Measurements from ENCODE around the gene LTO1.
"Not testable (repeated sequence)": the region's sequence is repeated elsewhere in the genome, so short reads cannot be mapped to it uniquely, and the experiment has no call there.

The LTO1 gene

GRCh38 chr11:69700278-69701140 is 25.4 kb upstream of the LTO1 start:
- DNase-seq, result no peak

GRCh38 chr11:69699213-69699612 is 24.1 kb upstream of the LTO1 start:
- DNase-seq, result no peak

DNA sequence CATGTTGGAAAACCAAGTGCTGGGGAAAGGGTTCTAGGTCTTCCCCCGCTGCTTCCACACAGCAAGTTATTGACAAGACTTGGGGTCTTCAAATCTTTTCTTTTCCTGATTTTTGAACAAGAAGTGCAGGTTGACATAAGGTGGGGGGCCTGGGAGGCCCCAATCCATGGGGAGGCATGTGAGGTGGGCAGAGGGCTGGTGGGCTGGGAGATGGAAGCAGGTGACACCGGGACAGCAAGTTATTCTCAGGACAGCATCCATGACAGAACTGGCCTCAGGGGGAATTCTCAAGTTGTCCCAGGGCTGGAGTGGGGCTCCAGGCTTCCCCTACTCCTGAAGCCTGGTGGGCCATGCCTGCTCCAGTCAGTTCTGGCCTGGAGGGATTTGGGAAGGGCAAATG is 23.2 kb upstream of the LTO1 start:
- no peak for DNase-seq

DNA sequence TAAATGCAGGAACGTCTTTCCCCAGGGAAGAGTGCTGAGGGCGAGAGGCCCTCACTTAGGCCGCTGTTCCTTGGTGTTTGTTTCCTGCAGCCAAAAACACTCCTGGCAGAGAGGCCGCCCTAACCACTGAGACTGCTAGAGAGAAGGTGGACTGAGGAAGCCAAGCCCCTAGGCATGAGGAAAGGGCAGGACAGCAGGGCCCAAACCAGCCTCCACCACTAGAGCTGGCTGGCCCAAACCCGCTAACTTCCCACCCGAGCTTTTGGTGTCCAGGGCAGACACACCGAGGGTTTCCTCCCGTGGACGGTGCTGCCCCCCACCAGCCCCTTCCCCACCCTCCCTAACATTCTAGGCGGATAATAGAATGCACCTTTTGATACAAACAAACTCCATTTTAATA is 22.7 kb upstream of the LTO1 start:
- no peak for DNase-seq

- no peak for DNase-seq
These were observed 22.3 kb upstream of the LTO1 start for GRCh38 chr11:69697469-69697843.

DNA sequence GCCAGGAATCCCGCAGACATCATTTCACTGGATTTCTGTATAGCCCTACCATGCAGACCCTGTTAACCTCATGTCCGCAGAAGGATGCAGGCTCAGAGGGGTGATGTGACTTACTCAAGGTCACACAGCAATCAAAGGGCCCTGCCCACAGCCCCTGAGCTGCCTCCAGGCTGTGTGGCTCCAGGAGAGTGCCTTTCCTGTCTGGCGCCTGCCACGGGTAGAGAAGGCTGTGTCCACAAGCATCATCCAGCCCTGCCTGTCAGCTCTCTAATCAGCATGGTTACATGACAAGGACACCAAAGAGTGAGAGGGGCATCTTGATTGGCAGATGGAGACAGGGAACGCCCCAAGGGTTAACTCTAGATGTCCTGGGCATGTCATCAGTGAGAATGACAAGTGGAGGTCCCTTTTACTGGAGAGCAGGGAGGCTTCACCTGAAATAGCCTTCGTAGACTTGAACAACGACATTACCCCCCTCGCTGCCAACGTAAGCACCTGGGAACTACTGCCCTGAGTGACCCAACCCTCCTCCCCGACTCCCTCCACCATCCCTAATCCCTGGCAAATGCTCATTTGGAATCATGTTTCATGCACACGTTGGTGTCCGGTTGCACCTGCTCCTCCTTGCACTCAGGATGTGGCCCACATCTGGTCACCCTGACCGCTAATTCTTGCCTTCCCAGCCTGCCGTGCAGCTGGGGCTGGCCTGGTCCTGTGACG is 21.8 kb upstream of the LTO1 start:
- no peak for DNase-seq

- DNase-seq, result not testable (repeated sequence)
These were observed 20.8 kb upstream of the LTO1 start for GRCh38 chr11:69695995-69696394.

GRCh38 chr11:69695581-69695980 is 20.4 kb upstream of the LTO1 start:
- DNase-seq, result no peak

GRCh38 chr11:69694781-69695180 is 19.6 kb upstream of the LTO1 start:
- DNase-seq, result no peak

GRCh38 chr11:69692422-69692821 is 17.3 kb upstream of the LTO1 start:
- DNase-seq, result no peak

DNA sequence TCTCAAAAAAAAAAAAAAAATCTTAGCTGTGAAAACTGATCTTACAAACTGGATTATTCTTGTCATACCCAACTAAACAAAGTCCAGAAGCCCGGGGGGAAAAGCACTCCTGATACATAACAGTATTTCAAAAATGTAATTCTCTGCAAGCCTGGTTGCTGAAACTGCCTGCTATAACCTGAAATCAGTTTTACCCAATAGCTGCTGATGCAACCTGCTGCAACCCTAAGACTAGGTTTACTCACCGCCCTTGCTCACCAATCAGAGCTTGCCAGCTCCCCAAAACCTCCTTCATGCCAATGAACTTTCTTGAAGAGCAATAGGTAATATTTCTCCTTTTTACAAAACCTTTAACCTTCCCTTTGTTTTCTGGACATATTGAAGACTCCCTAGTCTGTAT is 16.3 kb upstream of the LTO1 start:
- no peak for DNase-seq

DNA sequence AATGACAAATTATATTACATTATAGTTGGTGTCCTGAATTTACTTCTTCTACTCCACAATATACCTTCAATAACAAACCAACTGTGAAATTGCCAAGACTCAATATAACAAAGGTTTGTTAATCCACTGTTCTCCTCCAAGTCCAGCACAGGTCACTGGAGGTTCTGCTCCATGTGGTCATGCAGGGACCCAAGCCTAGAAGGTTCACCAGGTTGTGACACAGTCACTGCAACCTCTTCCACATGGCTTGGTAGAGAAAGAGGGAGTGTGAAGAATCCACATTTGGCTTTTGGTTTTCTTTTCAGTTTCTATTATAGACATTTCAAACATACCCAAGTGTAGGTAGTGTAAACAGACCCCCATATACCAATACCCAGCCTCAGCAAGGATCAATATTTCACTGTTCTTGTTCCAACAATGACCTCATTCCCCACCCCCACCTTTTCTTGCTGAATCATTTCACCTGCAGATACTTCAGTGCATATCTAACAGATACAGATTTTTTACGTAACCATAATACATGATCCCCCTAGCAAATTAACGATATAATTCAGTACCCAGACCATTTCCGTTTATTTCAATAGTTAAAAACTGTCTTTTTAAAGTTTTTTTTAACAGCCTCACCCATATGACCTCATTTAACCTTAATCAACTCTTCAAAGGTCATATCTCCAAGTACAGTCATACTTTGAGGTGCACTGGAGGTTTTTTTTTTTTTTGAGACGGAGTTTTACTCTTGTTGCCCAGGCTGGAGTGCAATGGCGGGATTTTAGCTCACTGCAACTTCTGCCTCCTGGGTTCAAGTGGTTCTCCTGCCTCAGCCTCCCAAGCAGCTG is 14.5 kb upstream of the LTO1 start:
- no peak for DNase-seq

DNA sequence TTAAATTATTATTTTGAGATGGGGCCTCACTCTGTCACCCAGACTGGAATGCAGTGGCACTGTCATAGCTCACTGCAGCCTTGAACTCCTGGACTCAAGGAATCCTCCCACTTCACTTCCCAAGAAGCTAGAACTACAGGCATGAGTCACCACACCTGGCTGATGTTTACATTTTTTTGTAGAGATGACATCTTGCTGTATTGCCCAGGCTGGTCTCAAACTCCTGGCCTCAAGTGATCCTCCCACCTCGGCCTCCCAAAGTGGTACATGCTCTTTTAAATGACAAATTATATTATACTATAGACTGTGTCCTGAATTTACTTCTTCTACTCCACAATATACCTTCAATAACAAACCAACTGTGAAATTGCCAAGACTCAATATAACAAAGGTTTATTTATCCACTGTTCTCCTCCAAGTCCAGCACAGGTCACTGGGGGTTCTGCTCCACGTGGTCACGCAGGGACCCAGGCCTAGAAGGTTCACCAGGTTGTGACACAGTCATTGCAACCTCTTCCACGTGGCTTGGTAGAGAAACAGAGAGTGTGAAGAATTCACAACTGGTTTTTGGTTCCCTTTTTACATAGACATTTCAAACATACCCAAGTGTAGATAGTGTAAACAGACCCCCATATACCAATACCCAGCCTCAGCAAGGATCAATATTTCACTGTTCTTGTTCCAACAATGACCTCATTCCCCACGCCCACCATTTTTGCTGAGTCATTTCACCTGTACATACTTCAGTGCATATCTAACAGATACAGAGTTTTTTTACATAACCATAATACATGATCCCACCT is 13.0 kb upstream of the LTO1 start:
- DNase-seq, result not testable (repeated sequence)

DNA sequence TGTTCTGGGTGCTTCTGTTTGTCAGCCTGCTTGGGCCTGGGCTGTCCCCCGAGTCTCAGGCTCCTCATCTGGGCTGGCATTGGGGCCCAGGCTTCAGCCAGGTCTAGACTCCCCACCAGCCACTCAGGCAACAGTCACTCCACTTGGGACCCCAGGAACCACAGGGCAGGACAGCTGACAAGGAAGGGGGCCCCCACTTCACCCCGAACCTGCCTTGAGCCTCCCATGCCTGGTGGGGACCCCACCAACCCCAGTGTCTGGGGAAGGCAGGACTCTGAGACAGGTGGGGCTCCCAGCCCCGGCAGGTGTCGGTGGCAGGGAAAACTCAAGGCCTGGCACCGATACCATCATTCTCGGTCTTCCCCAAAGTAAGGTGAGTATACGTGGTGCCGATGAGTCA is 11.7 kb upstream of the LTO1 start:
- no peak for DNase-seq

- DNase-seq, result no peak
These were observed 11.3 kb upstream of the LTO1 start for GRCh38 chr11:69686452-69686851.

GRCh38 chr11:69685348-69685747 is 10.2 kb upstream of the LTO1 start:
- no peak for DNase-seq

GRCh38 chr11:69684651-69685050 is 9.5 kb upstream of the LTO1 start:
- no peak for DNase-seq

DNA sequence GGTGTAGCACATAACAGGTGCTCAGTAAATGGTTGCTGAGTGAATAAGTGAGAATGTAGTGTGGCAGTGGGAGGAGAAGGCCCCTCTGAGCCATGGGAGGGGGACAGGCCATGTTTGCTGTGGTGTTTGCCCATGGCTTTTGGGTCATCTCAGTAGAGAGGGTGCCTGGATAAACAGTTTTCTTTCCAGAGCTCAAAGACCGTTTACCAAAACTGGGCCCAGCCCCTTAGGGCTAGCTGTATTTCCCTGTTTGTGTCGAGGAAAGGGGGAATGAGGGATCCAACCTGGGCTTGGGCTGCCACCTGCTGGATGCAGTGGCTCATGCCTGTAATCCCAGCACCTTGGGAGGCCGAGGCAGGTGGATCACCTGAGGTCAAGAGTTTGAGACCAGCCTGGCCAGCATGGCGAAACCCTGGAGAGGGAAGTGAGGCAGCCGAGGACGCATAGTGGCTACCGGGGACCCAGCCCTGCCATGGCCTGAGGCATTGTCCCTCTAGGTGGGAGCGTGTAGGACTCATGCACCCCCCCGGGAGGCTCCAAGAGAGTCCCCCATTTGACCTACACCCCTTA is 8.7 kb upstream of the LTO1 start:
- DNase-seq, result no peak

DNA sequence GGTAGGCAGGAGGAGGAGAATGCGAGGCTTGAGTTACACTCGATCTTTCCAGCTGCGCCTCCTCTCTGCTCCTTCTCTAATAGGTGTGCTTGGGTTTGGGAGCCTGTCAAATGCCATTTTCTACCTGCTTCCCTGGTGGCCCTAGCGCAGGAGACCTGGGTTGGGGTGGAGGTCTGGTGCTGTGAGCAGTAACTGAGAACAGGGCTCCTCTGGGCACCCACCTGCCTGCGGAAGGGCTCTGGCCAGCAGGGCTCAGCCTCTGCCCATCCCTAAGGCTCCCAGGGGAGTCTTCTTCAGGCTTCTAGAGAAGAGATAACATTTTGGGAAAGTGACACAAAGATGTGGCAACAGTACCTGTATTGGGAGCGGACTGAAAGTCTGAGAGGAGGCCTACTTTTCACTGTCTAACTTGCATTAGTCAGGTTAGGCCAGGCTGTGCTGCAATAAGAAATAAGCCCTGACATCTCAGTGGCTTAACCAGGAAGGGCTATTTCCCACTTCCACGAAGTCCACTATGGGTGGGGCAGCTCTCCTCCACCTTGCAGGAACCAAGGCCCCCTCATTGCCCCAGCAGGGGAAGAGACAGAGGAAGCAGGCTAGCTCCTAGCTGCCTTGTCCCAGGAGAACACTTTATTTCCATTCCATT is 7.7 kb upstream of the LTO1 start:
- no peak for DNase-seq

DNA sequence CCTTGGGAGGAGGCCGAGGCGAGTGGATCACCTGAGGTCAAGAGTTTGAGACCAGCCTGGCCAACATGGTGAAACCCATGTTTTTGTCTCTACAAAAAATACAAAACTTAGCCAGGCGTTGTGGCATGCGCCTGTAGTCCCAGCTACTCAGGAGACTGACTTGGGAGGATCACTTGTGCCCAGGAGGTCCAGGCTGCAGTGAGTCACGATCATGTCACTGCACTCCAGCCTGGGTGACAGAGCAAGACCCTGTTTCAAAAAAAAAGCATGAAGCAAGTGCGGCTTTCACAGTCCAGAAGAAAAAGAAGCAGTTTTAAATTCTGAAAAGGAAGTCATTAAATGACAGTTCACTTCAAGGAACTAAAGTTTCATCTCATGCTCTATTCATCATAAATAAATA is 7.1 kb upstream of the LTO1 start:
- DNase-seq, result no peak

DNA sequence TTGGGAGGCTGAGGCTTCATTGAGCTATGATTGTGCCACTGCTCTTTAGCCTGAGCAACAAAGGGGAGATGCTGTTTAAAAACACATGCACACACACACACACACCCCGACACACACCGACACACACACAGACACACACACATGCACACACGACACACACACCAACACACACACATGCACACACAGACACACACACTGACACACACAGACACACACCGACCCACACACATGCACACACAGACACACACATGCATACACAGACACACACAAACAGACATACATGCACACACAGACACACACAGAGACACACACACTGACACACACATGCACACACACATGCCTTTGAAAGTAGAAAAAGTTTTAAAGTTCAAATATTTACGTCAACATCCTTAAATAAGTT is 5.5 kb upstream of the LTO1 start:
- DNase-seq, result no peak

DNA sequence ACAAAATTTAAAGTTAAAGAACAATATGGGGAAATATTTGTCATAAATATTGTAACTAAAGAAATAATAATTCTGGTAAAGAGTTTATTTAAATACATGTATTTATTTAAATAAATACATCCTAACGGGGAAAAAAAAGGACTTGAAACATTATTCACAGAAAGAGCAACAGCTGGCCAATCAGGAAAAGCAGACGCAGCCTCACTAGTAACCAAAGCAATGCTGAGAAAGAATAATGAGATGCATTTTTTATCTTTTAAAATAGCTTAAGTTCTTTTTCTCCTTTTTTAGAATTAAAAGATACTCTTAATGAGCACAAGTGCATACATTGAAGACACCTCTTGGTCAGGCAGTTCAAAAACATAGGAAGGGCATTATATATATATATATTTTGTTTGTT is 2.6 kb upstream of the LTO1 start:
- no peak for DNase-seq
